ENCODE measurements around the gene ATP13A1.
"Not testable (repeated sequence)": the region's sequence is repeated elsewhere in the genome, so short reads cannot be mapped to it uniquely, and the experiment has no call there.

ATP13A1 gene

DNA sequence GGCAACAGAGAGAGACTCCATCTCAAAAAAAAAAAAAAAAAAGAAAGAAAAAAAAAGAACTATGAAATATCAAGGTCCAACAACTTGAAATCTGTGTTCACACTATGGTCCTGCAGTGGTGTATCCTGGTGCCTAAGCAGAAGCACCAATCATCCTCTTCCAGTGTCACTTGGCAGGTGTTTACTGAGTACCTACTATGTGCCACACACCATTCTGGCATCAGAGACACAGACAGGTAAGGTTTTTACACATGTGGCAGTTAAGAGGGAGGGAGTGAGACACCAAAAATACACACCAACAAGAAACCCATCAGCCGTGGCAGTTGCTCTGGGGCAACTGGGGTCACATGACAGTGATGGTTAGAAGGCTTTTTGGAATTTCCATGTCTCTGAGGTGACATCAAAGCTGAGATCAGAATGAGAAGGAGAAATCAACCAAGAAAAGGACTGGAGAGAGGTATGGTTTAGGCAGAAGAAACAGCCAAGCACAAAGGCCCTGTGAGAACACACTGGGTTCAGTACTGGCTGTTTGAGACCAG, 62.6 kb downstream of the ATP13A1 start:
- no peak for DNase-seq (ENCODE audit: low read depth)
- TF ChIP-seq, protein P1, sequence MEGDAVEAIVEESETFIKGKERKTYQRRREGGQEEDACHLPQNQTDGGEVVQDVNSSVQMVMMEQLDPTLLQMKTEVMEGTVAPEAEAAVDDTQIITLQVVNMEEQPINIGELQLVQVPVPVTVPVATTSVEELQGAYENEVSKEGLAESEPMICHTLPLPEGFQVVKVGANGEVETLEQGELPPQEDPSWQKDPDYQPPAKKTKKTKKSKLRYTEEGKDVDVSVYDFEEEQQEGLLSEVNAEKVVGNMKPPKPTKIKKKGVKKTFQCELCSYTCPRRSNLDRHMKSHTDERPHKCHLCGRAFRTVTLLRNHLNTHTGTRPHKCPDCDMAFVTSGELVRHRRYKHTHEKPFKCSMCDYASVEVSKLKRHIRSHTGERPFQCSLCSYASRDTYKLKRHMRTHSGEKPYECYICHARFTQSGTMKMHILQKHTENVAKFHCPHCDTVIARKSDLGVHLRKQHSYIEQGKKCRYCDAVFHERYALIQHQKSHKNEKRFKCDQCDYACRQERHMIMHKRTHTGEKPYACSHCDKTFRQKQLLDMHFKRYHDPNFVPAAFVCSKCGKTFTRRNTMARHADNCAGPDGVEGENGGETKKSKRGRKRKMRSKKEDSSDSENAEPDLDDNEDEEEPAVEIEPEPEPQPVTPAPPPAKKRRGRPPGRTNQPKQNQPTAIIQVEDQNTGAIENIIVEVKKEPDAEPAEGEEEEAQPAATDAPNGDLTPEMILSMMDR (IDR thresholded peaks at IDR 0.05; ENCODE audit: control insufficient read depth, insufficient read depth, low read depth, low read length, missing control alignments), result no peak
- no peak overlapping the region for H3K4me3 ChIP-seq (ENCODE audit: control insufficient read depth, low read depth, low read length)

DNA sequence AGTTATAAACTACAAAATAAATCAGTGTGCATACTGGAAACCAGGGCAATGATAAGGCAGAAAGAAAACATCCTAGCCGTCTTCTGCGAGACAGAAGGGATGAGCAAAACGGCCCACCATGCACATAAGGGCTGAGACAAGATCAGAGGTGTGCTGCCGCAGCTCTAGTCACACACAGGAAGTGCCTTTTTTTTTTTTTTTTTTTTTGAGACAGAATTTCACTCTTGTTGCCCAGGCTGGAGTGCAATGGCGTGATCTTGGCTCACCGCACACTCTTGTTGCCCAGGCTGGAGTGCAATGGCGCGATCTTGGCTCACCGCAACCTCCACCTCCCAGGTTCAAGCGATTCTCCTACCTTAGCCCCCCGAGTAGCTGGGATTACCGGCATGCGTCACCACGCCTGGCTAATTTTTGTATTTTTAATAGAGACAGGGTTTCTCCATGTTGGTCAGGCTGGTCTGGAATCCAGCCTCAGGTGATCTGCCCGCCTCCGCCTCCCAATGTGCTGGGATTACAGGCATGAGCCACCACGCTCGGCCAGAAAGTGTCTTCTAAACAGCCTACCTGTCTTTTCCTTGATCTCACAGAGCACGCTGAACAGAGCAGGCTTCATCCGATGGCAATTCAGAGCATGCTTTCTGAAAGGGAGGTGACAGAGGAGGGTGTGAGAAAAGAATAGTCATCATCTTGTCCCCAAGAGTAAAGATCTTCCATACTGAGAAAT, 64.6 kb downstream of the ATP13A1 start:
- not testable (repeated sequence) for H3K4me3 ChIP-seq (ENCODE audit: control insufficient read depth, low read depth, low read length); DNase-seq (ENCODE audit: low read depth)

DNA sequence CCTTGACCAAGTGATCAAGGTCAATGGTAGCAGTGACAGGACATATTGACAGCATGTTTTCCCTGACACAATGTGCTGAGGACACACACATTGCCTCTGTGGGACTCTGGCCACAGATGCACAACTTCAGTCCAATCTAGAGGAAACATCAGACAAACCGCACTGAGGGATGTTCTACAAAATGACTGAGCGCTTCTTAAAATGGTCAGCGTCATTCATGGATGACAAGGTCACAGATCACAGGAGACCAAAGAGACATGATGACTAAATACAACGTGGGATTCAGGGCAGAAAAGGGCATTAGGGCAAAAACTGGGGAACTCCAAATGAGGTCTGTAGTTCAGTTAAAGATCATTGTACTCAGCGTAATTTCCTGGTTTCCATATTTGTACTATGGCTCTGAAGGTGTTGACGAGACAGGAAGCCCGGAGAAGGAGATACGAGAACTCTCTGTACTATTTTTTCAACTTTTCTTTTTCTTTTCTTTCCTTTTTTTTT, 65.6 kb downstream of the ATP13A1 start:
- no peak for DNase-seq (ENCODE audit: low read depth)
- H3K4me3 ChIP-seq (ENCODE audit: control insufficient read depth, low read depth, low read length), result no peak overlapping the region
- TF ChIP-seq, protein P1 (IDR thresholded peaks at IDR 0.05; ENCODE audit: control insufficient read depth, insufficient read depth, low read depth, low read length, missing control alignments), result no peak

Measured in AG09309 (cell line).